HG02973 (cell line): ENCODE data around the gene MAP7D3.

Experiments
- ATAC-seq: cut with Tn5 transposase; IDR thresholded peaks from one replicate; pipeline ENCODE4 v1.9.1; 2021; ENCODE audit warnings: moderate library complexity; ENCODE audit not compliant: unreplicated experiment

Gene MAP7D3

DNA sequence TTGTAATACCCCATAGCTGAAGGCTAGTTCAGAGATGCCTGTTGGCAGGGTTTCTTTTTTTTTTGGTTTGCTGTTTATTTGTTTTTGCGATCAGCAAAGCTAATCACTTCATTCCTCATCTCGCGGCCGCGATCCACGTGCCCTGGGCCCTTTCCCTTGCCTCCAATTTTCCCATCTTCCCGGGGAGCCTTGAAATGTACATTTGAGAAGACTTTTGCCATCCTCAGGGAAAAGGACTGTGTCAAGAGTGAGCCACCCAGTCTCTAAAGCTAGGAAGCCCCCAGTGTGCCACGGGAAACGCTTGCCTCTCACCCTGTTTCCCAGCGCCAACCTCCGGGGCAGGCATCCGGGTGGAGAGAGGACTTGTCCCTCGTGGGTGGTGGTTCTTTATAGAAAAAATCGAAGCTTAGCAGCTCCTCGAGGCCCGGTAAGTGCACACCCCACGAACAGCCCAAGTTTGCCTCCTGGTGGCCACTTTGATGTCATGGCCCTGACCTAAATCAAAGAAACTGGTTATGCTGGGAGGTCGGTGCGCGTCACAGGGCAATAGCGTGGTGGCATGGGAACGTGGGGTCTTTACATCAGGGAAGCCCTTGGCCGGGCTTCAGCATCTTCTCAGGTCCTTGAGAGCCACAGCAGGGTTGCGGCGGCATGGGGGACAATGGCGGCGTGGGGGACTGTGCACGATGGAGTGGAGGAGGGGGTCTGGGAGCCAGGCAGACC lies 42.0 kb downstream of the MAP7D3 start:
- ATAC-seq = no peak

DNA sequence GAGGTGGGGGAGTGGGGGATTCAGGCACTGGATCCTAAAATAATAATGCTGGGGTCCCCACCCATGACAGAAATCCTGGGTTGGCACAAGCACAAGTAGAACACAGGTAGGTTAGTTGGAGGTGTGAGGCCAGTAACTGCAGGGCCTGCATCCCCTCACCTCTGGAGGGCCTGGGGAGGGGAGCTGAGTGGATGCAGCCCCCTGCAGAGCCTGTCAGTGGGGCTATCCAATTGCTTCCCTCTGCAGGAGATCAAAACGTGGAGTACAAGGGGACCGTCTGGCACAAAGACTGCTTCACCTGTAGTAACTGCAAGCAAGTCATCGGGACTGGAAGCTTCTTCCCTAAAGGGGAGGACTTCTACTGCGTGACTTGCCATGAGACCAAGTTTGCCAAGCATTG lies 43.7 kb downstream of the MAP7D3 start:
- ATAC-seq = no peak

DNA sequence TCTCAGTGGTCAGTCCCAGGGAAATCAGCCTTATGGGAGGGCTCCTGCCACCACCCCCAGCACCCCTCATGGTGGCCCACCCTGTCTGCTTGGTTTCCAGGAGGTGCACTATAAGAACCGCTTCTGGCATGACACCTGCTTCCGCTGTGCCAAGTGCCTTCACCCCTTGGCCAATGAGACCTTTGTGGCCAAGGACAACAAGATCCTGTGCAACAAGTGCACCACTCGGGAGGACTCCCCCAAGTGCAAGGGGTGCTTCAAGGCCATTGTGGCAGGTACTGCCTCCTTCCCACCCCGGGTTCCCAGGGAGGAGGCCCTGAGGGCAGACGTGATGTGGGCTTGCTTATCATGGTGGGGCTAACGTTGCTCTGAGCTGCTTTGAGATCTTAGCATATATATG lies 44.3 kb downstream of the MAP7D3 start:
- no peak for ATAC-seq

GRCh38 chrX:136205882-136206380 lies 45.3 kb downstream of the MAP7D3 start:
- no peak for ATAC-seq

DNA sequence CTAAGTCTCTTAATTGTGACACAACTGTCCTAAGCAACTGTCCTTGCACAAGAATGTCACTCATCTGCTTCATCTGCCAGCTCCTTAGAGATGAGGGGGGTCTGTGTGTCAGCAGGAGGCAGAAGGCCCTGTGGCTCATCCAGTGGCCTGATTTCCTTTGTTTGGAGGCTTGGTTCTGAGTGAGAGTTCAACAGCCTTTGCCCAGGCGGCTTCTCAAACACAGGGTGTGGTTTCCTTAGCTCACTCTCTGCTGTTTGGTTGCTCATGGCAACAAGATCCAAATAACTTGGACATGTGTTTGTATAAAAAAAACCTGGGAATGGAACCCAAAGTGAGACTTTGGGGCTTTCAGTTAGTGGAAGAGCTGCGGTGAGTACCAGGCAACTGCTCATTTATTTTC lies 46.6 kb downstream of the MAP7D3 start:
- ATAC-seq = no peak

GRCh38 chrX:136203951-136204350 lies 47.2 kb downstream of the MAP7D3 start:
- ATAC-seq = no peak

DNA sequence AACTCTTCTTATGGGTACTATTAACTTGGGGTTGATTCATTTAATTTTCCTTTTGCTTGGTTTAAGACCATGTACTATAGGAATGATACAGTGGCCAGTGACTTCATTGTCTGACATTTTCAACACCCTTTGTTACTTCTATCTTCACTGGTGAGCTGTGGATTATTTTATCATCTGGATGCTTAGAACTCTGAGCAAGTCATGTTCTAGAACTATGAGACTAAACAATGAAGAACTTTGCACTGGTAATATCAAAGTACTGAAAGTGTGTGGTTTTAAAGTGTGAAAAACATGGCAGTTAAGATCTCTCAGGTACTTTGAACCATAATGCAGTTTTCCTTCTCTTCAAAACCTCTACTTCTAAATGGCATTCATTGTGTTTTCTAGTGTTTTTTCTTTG lies 47.8 kb downstream of the MAP7D3 start:
- no peak for ATAC-seq

DNA sequence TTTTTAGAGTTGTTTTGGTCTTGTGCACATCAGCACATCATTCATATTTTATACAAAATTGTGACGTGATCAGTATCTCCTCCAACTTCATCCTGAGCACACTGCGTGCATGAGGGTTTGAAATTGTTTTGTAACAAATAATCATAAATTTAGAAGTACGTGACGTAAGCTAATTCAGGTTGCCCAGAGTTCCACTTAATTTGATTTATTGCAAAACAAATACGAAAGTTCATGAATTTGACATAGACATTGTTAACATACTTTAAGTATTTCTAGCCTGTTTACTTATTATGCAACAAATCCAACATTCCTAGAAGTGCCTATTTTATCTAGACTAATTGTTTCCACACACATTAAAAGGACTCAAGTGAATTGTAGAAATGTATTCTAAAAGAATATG lies 48.3 kb downstream of the MAP7D3 start:
- no peak for ATAC-seq

GRCh38 chrX:136201601-136202000 lies 49.6 kb downstream of the MAP7D3 start:
- no peak for ATAC-seq

DNA sequence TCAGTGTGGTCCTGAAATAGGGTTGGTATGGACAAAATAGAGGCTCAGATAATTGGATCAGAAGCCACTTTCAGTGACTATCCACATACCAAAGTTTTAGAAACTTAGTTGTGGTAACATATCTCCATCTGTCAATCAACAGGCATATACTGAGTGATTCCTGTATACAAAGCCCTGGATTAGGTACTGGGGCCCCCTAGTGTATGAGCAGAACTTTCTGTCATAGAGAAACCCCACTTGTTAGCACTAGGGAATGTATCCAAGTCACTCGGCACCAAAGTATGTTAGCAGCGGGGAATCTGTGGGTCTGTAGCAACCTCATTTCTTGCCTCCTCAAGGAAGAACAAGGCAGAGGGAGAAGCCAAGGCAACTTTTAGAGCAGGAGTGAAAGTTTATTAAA lies 50.7 kb downstream of the MAP7D3 start:
- no peak for ATAC-seq

GRCh38 chrX:136199365-136199764 lies 51.8 kb downstream of the MAP7D3 start:
- ATAC-seq = no peak

DNA sequence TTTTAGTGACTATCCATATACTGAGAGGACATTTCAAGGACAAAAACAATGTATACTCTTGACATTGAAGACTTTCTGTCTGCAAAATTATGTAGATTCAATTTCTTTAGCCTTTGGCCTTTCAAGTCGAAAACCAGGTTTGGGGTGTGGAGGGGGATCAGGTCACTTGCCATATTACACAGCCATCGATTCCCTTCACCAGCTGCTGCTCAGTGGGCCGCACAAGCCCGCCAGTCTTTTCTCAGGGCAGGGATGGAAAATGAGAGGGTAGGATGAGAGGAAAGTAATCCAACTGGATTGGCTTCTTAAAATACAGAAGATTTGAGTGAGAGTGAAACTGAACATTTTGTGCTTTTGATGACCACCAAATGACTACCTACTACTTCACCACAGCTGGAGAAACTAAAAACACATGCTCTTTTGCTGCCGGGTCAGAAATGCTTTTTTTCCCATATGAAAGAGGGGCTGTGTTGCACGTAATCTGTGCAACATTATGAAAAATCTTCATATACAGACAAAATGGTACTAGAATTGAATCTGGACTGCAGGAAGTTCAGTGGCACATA lies 52.4 kb downstream of the MAP7D3 start:
- ATAC-seq = no peak

GRCh38 chrX:136198010-136198409 lies 53.2 kb downstream of the MAP7D3 start:
- ATAC-seq = no peak

GRCh38 chrX:136196691-136197155 lies 54.5 kb downstream of the MAP7D3 start:
- no peak for ATAC-seq

- ATAC-seq = no peak
Observed at GRCh38 chrX:136195247-136195646, 56.0 kb downstream of the MAP7D3 start.

GRCh38 chrX:136194536-136194935 lies 56.7 kb downstream of the MAP7D3 start:
- no peak for ATAC-seq

GRCh38 chrX:136193771-136194170 lies 57.4 kb downstream of the MAP7D3 start:
- no peak for ATAC-seq

DNA sequence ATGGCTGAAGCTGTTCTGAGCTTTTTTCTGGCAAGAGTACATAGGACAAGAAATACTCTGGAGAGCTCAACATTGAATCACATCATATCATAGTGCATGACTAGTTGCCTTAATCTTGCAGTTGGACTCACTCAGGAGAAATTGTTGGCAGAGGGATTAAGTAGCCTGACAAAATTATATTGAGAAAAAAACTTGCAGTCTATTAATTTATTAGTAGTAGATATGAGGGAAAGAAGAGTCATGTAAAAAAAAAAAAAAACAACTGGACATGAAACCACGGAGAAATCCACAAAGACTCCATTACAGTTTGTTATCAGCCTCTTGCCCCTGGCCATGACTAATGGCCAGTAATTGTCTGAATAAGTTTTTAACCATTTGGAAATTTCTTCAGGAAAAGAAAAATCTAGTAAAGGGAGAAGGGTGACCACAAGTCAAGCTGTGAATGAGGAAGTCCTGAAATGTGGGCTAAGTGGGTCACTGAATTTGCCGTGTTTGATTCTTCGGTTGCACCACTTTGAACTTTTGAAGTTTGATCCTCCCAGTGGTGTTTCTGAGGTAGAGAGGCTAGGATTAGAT lies 58.3 kb downstream of the MAP7D3 start:
- ATAC-seq = no peak

GRCh38 chrX:136192135-136192534 lies 59.1 kb downstream of the MAP7D3 start:
- ATAC-seq = no peak

GRCh38 chrX:136191171-136191570 lies 60.0 kb downstream of the MAP7D3 start:
- no peak for ATAC-seq

- ATAC-seq = no peak
Observed at GRCh38 chrX:136190038-136190713, 61.0 kb downstream of the MAP7D3 start.

GRCh38 chrX:136189222-136189621 lies 62.0 kb downstream of the MAP7D3 start:
- no peak for ATAC-seq
